Caco-2 (cell line): ENCODE results near the gene CFD. TPM values are rescaled to one million over a fixed set of nuclear protein-coding genes. Genes with fewer than 3 reads are reported as not detected.

Experiments
- BruUV-seq: library from RNA; stranded (reverse); fragments of 400-500 nt; replicated peaks from 2 replicates; lab custom pipeline; 2021; lab: Mats Ljungman, UMichigan
- CTCF ChIA-PET: fragments of 300-600 bp; sonication (Branson Sonifier 250); formaldehyde crosslinking; loops from one replicate; lab custom pipeline; 2022; ENCODE audit warnings: antibody characterized with exemption; lab: Charles Lee
- POLR2A ChIA-PET: fragments of 300-600 bp; sonication (Branson Sonifier 250); formaldehyde crosslinking; loops from one replicate; lab custom pipeline; 2022; ENCODE audit warnings: antibody characterized with exemption; lab: Charles Lee
- DNase-seq, 2 experiments: peaks; one replicate each; pipeline versions ENCODE4 v3.0.0 to v3.0.0-alpha.2; 2020 to 2022
- H3K27me3 ChIP-seq: replicated peaks from 2 replicates; pipeline ENCODE4 v1.6.0; 2011; ENCODE audit warnings: low read length; ENCODE audit not compliant: control insufficient read depth, insufficient read depth
- H3K36me3 ChIP-seq: 2 replicates; pipeline ENCODE4 v1.5.1; 2011; ENCODE audit warnings: low read length; ENCODE audit not compliant: control insufficient read depth, insufficient read depth
- H3K4me1 ChIP-seq: fragments of 250-450 bp; sonication (Bioruptor Pico); 2 replicates; pipeline ENCODE4 v1.5.1; 2020; ENCODE audit warnings: mild to moderate bottlenecking
- H3K4me3 ChIP-seq: 2 replicates; pipeline ENCODE4 v1.5.1; 2011; ENCODE audit warnings: low read depth, mild to moderate bottlenecking, control low read depth, low read length
- H3K9me3 ChIP-seq: fragments of 250-450 bp; sonication (Bioruptor Pico); 2 replicates; pipeline ENCODE4 v1.5.1; 2020; ENCODE audit warnings: mild to moderate bottlenecking, moderate library complexity
- H3K27ac Mint-ChIP-seq: one replicate; pipeline ENCODE4 v1.8.0; 2022; ENCODE audit warnings: mixed read lengths; ENCODE audit not compliant: unreplicated experiment
- H3K27me3 Mint-ChIP-seq: one replicate; pipeline ENCODE4 v1.8.0; 2022; ENCODE audit warnings: mixed read lengths; ENCODE audit not compliant: insufficient read depth, unreplicated experiment
- H3K36me3 Mint-ChIP-seq: one replicate; pipeline ENCODE4 v1.8.0; 2022; ENCODE audit warnings: mild to moderate bottlenecking, mixed read lengths; ENCODE audit not compliant: insufficient read depth, unreplicated experiment
- H3K4me1 Mint-ChIP-seq: one replicate; pipeline ENCODE4 v1.8.0; 2022; ENCODE audit warnings: low read depth, mixed read lengths; ENCODE audit not compliant: unreplicated experiment
- H3K4me3 Mint-ChIP-seq: one replicate; pipeline ENCODE4 v1.8.0; 2022; ENCODE audit warnings: mild to moderate bottlenecking, moderate library complexity, mixed read lengths; ENCODE audit not compliant: unreplicated experiment
- H3K9me3 Mint-ChIP-seq: one replicate; pipeline ENCODE4 v1.8.0; 2022; ENCODE audit warnings: mixed read lengths; ENCODE audit not compliant: unreplicated experiment
- intact Hi-C: fragments of 100-400 bp; cut with micrococcal nuclease; formaldehyde crosslinking; loops from one replicate; pipeline ENCODE4 v1.10.0; 2022; ENCODE audit not compliant: unreplicated experiment
- total RNA-seq: library from RNA; stranded (reverse); gene quantifications from 2 replicates; pipeline ENCODE4 v1.2.3, GENCODE V29; 2022
- TF ChIP-seq, protein P1 (sequence below), 2 experiments: fragments of 200-600 bp in 1 of 2; IDR thresholded peaks; 1 replicate in 1 of 2; 2 replicates in 1 of 2; pipeline versions ENCODE4 v1.5.1 to v1.8.0; 2011 to 2022; ENCODE audit warnings: antibody characterized with exemption in 1 of 2, control low read depth in 1 of 2, inconsistent platforms in 1 of 2, low read depth in 1 of 2, low read length in 1 of 2, mild to moderate bottlenecking in 1 of 2, moderate library complexity in 1 of 2; ENCODE audit not compliant: insufficient read depth in 1 of 2, severe bottlenecking in 1 of 2, unreplicated experiment in 1 of 2

CFD gene
- total RNA-seq, 1 experiment from 2014 or later, result 6.1 TPM

DNA sequence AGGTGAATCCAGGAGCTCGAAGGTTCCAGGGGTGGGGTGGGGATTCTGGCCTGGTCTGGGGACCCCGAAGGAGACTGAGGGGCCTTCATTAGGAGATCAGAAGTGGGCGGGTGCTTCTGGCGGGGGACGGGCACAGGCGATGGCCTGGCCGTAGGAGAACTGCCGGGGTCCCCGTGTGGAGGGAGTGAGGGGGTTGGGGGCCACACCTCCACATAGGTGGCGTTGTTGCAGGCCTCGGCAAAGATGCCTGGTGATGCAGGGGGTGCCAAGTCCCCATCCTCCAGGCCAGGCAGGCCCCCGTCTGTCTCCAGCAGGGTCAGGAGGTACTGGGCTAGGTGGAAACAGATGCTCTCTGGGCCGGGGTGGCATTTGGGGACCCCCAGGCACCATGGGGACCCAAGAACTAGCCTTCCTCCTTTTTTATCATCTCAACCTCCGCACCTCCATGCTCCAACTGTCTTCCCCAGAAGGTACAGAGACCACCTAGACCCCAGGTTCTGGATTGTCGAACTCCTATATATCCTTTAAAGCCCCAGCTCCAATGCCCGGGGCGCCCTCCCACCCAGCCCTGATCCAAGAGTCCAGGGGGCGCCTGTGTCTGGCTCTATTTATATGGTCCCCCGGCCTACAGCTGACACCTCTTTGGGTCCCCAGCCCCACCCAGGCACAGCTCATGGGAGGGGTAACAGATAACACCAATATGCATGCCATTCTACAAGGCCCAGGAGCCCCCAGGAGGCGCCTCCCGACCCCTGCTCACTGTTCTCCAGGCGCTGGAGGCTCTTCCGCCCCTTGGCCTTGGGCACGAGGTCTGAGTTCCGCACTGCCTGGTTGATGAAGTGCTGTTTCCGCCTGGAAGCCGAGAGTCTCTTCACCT is 42.0 kb downstream of the CFD start:
- H3K36me3 Mint-ChIP-seq, result peaks cover 28% of the 10 kb centered on the region

DNA sequence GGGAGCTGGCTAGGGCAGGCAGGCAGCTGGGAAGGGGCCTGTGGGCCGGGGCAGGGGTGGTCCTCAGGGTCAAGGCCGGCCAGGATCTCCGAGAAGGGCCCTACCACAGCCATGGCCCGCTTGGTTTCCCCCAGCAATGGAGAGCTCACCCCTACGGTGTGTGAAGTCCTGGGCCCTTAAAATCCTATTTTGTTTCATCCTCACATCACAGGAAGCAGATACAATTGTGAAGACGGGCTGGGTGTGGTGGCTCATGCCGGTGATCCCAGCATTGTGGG is 42.6 kb downstream of the CFD start:
- TF ChIP-seq, protein P1, sequence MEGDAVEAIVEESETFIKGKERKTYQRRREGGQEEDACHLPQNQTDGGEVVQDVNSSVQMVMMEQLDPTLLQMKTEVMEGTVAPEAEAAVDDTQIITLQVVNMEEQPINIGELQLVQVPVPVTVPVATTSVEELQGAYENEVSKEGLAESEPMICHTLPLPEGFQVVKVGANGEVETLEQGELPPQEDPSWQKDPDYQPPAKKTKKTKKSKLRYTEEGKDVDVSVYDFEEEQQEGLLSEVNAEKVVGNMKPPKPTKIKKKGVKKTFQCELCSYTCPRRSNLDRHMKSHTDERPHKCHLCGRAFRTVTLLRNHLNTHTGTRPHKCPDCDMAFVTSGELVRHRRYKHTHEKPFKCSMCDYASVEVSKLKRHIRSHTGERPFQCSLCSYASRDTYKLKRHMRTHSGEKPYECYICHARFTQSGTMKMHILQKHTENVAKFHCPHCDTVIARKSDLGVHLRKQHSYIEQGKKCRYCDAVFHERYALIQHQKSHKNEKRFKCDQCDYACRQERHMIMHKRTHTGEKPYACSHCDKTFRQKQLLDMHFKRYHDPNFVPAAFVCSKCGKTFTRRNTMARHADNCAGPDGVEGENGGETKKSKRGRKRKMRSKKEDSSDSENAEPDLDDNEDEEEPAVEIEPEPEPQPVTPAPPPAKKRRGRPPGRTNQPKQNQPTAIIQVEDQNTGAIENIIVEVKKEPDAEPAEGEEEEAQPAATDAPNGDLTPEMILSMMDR (IDR thresholded peaks at IDR 0.05; ENCODE audit: insufficient read depth in 1 of 2, low read depth in 1 of 2, low read length in 1 of 2, severe bottlenecking in 1 of 2, unreplicated experiment in 1 of 2), result no peak
- peaks cover 30% of the 10 kb centered on the region for H3K36me3 Mint-ChIP-seq
- intact Hi-C loops, result no loop called here
- DNase-seq, result no peak
- no peaks in the 10 kb centered on the region for H3K27me3 ChIP-seq
- no TSS peak for BruUV-seq
- no peaks in the 10 kb centered on the region for H3K9me3 ChIP-seq
- no peak overlapping the region for H3K4me3 Mint-ChIP-seq
- H3K4me1 Mint-ChIP-seq, result no peaks in the 10 kb centered on the region
- H3K36me3 ChIP-seq, result no peaks in the 10 kb centered on the region
- H3K27ac Mint-ChIP-seq, result no peak overlapping the region
- H3K27me3 Mint-ChIP-seq, result no peaks in the 10 kb centered on the region
- ChIA-PET POLR2A (no interaction called here), CTCF (no interaction called here)
- H3K4me1 ChIP-seq, result no peaks in the 10 kb centered on the region
- no peaks in the 10 kb centered on the region for H3K9me3 Mint-ChIP-seq
- H3K4me3 ChIP-seq, result no peak overlapping the region

More for the DNA sequence above, 42.0 kb downstream of the CFD start:
- no peaks in the 10 kb centered on the region for H3K27me3 ChIP-seq
- no TSS peak for BruUV-seq
- TF ChIP-seq, protein P1 (IDR thresholded peaks at IDR 0.05; ENCODE audit: insufficient read depth in 1 of 2, low read depth in 1 of 2, low read length in 1 of 2, severe bottlenecking in 1 of 2, unreplicated experiment in 1 of 2), result no peak
- no peak for DNase-seq
- Mint-ChIP-seq H3K27ac (no peak overlapping the region), H3K4me3 (no peak overlapping the region), H3K27me3 (no peaks in the 10 kb centered on the region), H3K9me3 (no peaks in the 10 kb centered on the region), H3K4me1 (no peaks in the 10 kb centered on the region)
- H3K4me1 ChIP-seq, result no peaks in the 10 kb centered on the region
- no peak overlapping the region for H3K4me3 ChIP-seq
- ChIA-PET CTCF (no interaction called here), POLR2A (no interaction called here)
- no peaks in the 10 kb centered on the region for H3K36me3 ChIP-seq
- intact Hi-C loops, result no loop called here
- H3K9me3 ChIP-seq, result no peaks in the 10 kb centered on the region

DNA sequence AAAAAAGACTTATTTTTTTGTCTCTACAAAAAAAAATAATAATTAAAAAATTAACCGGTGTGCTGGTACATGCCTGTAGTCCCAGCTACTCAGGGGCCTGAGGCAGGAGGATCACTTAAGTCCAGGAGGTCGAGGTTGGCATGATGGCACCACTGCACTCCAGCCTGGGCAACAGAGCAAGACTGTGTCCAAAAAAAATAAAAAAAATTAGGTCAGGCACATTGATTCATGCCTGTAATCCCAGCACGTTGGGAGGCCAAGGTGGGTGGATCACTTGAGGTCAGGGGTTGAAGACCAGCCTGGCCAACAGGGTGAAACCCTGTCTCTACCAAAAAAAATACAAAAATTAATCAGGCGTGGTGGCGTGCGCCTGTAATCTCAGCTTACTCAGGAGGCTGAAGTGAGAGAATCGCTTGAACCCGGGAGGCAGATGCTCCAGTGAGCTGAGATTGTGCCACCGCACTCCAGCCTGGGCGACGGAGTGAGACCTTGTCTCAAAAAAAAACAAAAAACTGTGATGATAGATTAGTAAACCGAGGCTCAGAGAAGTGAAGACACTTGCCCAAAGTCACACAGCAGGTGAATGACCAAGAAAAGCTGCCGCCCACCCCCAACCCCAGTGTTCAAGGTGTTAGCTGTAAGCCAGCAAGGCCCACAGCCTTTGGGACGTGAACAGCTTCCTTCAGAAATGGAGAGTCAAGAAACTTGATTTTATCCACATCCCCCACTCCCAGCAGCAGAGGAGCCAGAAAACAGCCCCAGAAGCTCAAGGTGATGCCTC is 43.2 kb downstream of the CFD start:
- POLR2A ChIA-PET, result no interaction called here
- Histone ChIP-seq H3K27me3 (no peaks in the 10 kb centered on the region), H3K4me1 (no peaks in the 10 kb centered on the region), H3K4me3 (no peak overlapping the region), H3K9me3 (no peaks in the 10 kb centered on the region), H3K36me3 (no peaks in the 10 kb centered on the region)
- Mint-ChIP-seq H3K9me3 (no peaks in the 10 kb centered on the region), H3K27ac (no peak overlapping the region), H3K4me1 (no peaks in the 10 kb centered on the region), H3K4me3 (no peak overlapping the region), H3K27me3 (no peaks in the 10 kb centered on the region), H3K36me3 (peaks cover 24% of the 10 kb centered on the region)
- no TSS peak for BruUV-seq
- CTCF ChIA-PET, result interaction anchor here (1.0 kb wide), 1 partner anchor 296 kb away, joined by 3 read pairs; no protein-coding TSS in a partner anchor
- TF ChIP-seq, protein P1 (IDR thresholded peaks at IDR 0.05; ENCODE audit: insufficient read depth in 1 of 2, low read depth in 1 of 2, low read length in 1 of 2, severe bottlenecking in 1 of 2, unreplicated experiment in 1 of 2), result no peak
- intact Hi-C loops, result no loop called here
- DNase-seq, result no peak
